Glomerular endothelial cell (primary cell): Measurements from ENCODE around the gene PCTP. TPM values are rescaled to one million over a fixed set of nuclear protein-coding genes. Genes with fewer than 3 reads are reported as not detected.

Experiments
- DNase-seq: peaks from one replicate; pipeline ENCODE4 v3.0.0-alpha.2; 2011; ENCODE audit warnings: low read depth, low spot score; ENCODE audit errors: extremely low read depth
- total RNA-seq: library from RNA; depleted of rRNA; stranded (reverse); fragments of >200 nt; gene quantifications from 2 replicates; pipeline ENCODE4 v1.2.3, GENCODE V29; 2015

The PCTP gene
- total RNA-seq, 1 donor from 2014 or later = 22.6 TPM

DNA sequence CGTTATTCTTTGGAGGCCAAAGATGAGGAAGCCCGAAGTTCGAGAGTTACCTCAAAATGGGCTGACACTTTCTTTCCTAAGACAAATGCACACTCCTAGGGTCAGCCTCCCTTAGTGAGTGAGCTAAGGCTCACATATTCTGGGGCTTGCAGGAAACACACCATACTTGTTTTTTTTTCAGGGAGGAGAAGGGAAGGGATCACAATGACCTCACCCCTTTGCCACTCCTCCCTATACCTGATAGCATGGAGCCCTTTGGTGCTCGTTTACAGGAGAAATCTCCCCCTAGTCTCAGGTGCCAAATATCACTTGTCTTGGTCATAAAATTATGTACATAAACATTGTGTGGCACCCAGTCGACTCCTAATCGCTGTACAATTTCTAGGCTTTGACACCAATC is 23.6 kb upstream of the PCTP start:
- no peak for DNase-seq

DNA sequence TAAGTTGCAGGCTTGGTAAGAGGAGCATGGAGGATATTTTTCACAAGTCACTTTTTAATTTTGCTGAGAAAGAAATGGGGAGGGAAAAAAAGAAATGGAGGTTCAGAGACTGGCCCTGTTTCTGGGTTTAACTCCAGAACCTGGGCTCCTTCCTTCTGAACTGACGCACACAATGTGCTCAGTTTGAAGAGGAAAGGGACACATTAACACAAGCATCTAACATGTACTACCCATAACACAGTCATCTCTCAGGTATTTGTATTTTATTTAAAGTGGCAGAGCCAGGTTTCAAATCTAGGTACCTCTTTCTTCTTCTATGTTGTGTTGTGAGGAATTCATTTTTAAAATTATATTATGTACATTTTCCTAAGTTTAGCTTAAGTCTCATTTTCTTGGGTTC is 22.9 kb upstream of the PCTP start:
- no peak for DNase-seq

DNA sequence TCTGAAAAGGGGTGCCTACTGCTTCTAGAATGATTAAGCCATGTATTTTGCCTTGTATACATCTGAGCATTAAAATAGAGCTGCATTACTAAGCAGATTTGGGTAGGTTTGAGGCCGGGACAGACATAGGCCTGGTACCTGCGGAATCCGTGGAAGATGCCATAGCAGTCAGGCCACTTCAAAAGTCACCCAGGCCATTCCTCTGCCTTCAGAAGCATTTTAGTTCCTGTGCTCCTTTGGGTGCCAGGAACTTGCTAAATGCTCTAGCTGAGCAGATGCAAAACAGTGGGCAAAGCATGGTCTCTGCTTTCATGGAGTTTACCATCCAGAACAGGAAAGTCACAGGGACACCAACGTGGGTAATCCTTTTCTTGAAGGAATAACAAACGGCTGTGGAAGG is 22.5 kb upstream of the PCTP start:
- DNase-seq = no peak

DNA sequence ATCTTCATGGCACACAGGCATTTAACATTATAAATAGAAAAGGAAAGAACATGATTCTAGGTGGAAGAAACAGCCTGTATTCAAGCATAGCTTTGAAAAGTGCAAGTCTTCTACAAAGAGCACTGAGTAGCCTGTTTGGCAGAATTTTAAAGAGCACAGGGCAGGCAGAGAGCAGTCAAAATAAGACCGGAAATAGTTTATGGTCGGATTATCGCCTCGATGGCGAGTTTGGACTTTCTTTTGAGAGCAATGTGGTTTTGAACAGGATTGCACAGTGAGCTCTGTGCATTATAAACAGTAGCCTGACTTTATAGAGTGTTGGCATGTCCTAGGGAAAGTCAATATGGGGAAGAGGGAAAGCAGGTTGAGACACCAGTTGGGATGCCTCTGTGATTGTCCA is 22.0 kb upstream of the PCTP start:
- no peak for DNase-seq

DNA sequence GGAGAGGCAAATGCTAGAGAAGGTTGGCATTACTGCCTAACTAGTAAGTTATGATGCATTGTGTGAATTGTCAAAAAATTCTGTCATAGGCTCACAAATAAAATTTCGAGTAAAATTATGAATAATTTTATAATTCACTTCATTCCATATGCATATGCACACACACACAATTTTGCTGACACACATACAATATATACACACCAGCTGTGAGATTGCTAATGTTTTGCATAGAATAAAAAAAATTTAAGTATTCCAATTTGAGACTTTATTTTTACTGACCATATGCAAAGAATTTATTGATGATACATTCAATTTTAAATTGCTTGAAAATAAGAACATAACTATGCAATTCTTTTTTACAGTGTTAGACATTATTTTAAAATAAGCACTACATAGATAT is 21.4 kb upstream of the PCTP start:
- DNase-seq = no peak

DNA sequence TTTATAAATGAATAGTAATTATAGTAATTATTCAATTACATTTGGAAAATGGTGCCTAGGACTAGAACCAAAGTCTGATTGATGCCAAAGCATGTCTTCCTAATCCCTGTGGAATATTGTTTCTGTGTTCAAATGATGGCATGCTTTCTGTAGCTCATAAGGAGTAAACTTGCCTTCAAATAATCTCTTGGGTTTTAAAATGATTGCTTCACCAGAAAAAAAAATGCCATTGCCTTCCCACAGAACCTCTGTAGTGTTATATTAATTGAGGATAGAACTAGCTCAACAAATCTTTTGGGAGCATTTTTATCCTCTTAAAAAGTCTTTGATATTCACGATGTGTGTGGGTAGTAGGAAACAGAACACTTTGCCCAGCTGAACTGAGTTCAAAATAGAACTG is 20.5 kb upstream of the PCTP start:
- DNase-seq = no peak

DNA sequence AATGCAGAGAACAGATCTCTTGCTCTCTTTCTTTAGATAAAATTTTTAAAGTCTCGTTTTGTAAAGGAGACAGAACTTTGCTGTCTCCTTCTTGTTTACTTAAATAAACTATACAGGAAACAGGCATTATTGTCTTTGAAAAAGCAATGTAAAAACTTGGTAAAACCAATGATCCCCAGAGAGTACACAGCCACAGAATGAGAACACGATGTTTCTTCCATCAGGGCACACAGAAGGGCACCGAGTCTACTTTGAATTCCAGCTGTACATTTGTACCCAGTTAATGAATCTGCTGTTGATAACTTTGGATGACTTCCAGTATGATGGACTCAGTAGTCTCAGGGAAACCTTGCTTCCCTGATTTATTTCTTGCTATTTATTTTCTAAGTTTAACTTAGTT is 20.0 kb upstream of the PCTP start:
- DNase-seq = no peak

DNA sequence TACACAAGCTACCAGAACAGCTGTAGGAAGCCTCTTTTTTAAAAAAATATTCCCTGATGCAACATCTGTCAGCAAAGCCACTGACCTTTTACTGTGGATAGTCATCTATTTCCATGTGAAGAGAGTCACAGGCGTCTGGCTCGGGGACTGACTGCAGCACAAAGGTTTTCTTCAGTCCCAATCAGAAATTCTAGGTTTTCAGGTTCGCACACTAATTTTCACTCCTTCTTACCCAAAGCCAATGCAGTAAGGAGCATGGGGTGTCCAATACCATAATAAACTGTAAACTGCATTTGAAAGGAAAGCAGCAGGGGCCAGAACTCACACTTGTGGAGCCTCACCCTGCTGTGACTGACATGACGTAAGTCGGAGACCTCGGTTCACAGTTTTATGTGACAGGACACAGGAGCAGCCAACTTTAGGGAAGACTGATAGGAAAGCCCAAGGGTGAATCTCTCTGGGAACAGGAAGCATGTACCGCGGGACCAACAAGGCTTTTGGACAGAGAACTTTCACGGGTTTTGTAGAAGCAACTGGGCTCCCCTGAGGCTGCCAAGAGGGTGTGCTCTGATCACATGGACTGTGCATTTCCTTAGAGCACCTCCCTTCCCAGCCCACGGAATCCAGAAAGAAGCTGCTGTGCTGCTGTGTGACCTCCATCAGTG is 19.1 kb upstream of the PCTP start:
- no peak for DNase-seq

DNA sequence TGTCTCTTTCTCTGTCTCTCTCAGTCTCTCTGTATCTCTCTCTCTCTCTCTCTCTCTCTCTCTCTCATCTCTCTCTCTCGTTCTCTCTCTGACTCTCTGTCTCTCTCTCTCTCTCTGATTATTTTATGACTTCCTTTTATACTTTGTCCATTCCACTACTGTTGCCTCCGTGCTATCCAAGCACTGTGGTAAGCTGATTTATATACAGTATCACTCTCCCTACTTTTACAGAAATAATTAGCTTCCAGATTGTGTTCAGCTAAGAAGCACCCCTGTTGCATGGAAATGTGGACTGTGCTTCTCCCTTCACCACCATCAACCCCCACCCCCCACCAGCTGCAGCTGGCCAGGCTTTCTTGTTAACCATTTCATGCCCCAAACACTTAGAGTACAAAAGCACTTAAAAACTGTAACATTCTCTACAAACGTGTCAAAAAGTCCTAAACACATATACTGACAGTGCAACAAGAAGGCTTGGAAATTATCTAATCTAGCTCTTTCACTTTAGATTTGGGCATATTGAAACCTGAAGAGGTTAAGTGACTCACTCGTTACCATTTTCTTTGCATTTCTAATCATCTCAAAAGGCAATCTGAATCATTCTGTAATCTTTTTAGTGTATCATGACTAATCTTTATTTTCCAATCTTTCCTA is 16.6 kb upstream of the PCTP start:
- DNase-seq = no peak

DNA sequence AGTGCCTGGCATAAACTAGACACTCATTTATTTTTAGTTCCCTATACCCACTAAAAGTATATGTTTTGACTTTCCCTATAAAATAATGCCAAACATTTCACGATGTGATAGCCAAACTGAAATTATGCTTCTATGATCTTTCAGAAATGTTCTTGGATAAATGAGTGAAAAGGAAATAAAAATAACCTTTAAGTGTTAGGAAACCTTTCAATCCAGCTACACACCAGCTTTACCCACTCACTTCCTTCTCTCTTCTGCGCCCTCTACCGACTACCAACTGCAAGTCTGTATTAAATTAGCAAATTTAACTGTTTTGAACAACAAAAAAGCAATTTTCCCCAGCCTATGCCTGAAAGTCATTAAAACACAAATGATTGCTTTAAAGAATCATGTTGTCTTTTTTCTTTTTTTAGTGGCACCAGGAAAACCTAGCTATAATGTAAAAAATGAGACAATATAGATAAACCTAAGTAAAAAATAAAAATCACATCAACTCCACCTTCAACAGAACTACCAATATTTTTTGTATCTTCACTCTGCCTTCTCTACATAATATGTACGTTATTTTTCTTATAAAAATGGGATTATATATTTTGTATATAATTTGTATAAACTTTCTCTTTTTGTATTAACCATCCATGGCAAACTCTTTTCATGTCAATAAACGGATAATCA is 15.0 kb upstream of the PCTP start:
- no peak for DNase-seq

DNA sequence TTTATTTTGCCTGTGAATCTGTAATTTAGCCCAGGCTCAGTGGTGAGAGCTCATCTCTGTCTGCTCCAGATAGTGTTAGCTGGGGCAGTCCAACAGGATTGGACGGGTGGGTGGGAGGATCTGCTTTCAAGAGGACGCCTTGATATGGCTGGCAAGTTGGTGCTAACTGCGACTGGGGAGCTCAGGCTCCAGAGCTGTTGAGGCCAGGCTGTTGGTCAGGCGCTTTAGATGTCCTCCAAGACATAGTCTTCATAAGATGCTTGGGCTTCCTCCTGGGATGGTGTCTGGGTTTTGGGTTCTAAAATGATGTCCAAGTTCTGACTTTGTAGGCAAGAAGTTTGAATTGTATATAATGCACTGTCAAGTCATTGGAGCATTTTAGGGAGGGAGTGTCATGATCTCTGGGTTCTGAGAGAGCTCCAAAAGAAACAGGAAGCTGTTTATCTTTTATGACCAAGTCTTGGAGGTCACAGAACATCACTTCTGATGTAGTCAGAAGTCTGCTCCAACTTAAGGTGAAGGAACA is 12.8 kb upstream of the PCTP start:
- DNase-seq = no peak

DNA sequence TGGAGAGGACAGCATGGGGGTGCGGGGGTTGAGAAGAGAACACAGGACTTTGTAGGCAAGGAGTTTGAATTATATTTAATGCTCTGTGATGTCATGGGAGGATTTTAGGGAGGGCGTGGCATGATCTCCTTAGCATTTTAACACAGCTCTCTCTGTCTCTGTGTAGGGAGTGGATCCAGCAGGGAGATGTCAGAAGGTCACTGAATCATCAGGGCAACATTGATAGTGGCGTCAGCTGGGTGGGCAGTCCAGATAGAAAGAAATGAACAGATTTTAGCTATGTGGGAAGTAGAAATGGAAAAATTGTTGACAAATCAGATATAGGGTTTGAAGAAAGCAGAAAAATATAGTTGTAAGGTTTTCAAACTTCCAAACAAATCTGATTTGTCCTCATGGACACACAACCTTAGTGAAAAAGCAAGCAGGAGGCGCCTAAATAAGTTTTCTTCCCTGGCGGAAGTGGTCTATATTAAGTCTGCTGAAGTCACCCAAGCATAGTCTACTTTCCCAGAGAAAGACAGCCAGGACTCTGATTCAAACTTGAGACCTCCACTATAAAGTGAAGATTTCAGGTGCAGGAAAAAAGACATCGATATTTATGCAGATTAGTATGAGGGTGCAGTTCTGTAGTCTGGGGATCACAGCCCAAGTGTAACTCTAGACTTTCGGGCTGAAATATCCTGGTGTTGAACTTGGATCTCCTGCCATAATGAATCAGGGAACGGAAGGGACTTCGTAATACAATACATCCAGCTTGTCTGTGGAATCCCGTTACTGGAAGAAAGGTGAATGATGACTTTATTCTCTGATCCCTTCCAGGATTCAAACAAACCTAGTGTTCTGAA is 10.1 kb upstream of the PCTP start:
- DNase-seq = no peak

DNA sequence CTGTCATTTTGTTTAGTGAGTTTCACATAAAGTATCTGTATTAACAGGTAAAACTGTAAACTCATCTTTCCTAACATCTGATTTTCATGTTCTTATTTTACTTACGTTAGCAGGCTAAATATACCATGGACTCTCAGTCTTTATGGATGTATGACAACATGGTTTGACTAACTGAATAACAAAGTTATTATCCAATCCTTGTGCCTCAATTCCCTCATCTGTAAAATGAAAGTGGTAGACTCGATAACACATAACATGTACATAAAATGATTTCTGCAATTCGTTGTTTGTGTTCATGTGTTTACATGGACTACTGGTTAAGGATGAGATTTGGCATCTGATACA is 9.5 kb upstream of the PCTP start:
- no peak for DNase-seq

DNA sequence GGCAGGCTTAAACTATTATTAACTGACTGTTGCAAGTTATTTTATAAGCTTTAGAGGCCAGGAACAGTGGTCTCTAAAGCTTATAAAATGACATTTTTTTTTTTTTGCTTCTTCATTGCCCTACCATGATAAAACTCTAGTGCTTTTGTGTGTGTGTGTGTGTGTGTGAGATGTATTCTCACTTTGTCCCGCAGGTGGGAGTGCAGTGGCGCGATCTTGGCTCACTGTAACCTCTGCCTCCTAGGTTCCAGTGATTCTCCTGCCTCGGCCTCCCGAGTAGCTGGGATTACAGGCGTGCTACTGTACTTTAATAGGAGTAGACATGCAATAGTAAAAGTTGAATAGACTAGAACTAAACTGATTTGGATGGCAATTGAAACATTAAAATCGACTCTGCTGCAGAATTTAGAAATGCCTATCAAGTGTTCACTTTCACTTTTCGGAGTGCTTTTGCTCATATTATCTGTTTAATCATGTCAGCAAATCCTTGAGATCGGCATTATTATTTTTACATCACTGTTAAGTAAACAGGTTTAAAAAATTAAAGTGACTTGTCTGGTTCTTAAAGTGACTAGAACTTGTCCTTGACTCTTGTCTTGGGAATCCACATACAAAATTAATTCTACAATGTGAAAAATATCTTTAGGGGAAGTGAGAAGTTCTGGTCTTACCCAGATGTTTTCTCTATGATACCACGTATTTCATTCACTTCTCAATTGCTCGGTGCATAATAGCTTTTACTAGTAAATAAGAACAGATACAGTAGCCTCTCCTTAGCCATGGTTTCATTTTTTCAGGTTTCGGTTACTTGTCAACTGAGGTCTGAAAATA is 8.4 kb upstream of the PCTP start:
- no peak for DNase-seq

DNA sequence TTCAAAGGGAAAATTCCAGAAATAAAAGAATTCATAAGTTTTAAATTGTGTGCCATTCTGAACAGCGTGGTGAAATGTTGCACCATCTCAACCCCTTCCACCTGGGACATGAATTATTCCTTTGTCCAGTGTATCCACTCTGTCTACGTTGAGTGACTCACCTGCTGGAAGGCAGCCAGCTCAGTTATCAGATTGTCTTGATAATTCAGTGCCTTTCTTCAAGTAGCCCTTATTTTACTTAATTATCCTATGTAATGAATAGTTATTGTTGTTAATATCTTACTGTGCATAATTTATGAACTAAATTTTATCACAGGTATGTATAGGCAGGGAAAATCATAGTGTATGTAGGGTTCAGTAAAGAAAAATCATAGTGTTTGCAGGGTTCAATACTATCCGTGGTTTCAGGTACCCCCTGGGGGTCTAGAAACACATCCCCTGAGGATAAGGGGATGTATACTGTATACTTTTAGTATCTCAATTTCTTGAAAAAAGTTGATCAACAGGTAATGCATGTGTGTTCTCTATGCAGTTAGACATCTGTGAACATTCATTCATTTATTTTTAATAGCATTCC is 7.7 kb upstream of the PCTP start:
- no peak for DNase-seq

DNA sequence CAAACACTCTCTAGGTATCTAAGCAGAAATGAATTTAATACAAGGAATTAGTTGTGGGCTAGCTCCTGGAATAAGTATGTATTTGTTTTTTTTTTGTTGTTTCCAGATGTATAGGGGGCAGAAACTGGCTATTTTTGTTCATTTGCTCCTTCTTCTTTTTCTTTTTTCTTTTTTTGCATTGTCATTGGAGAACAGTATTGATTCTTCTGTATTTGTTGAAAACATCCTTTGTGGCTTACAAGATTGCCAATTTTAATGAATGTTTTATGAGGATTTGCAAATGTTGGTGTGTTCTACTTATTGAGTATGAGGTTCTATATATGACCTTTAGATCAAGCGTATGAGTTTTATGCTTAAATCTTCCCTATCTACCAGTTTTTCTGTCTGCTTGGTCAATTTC is 5.6 kb upstream of the PCTP start:
- no peak for DNase-seq

DNA sequence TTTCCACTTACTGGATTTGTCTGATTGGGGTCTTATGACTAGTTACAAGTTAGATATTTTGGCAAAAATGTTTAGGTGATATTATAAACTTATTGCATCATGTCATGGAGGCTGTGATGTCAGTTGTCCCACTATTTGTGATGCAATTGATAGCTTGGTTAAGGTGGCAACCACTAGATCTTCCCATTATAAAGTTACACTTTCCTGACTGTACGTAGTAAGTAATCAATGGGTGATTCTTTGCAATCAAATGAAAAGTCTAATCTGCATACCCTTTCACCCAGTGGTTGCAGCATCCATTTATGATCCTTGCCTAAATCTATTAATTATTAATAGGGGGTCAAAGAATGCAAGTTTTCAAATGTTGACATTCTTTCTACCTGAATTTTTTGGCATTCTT is 4.4 kb upstream of the PCTP start:
- DNase-seq = no peak

DNA sequence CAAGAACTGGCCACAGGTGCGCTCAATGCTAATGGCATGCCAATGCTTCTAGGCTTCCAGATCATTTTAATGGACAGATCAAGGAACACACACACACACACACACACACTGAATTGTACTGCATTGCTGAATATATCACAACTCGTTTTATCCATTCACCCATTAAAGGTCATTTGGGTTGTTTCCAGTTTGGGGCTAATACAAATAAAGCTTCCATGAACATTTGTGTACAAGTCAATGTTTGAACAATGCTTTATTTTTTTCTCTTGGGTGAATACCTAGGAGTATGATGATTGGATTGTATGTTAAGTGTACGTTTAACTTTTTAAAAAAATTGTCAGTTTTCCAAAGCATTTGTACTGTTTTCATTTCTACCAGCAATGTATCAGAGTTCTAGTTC is 3.6 kb upstream of the PCTP start:
- DNase-seq = no peak

DNA sequence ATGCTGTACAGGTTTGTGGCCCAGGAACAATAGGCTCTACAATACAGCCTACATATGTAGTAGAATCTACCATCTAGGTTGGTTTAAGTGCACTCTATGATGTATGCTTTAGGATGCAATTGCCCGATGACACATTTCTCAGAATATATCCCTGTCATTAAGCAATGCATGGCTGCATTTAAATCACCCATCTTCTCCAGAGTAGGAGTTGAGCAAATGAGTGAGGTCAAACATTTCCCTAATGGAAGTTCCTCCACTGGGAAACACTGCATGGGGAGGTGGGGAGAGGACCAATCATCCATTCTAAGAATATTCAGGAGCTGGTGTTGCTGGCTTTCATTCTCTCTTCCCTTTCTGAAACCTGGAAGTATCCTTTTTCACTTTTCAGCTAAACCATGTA is 2.0 kb upstream of the PCTP start:
- no peak for DNase-seq

DNA sequence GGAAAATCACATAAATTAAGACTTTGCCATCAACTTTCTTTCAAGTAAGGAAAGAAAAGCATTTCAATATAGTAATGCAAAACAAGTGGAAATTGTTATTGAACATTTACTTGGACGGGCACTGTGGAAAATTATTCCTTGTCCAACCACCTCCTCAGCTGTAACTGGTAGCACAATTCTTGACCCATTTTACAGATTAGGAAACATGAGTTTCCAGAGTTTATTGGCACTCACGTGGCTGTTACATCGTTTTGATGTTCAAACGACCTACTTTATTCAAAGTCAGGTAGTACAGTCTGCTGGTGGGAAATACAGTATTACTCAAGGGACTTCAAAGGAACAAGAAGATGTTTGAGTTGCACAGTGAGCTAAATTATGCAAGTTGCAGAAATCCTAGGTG is 866 bp upstream of the PCTP start:
- no peak for DNase-seq
